ENCODE measurements around the gene COL4A6.

DNA sequence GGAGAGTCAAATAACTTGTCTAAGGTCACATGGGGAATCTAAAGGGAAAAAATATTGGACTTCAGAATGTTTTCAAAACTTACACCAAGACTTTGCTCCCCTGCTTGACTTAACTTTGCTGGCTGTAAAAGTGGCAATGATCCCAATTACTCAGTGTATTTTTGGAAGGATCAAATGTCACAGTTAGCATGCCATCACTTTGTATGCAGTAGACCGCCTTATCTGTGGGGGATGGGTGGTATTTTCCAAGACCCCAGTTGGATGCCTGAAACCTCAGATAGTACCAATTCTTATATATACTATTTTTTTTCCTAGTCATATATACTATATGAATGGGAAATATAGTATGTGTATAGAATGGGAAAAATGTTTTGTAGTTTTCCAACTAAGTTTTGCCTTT is 53.4 kb downstream of the COL4A6 start:
- TF ChIP-seq, protein P1, sequence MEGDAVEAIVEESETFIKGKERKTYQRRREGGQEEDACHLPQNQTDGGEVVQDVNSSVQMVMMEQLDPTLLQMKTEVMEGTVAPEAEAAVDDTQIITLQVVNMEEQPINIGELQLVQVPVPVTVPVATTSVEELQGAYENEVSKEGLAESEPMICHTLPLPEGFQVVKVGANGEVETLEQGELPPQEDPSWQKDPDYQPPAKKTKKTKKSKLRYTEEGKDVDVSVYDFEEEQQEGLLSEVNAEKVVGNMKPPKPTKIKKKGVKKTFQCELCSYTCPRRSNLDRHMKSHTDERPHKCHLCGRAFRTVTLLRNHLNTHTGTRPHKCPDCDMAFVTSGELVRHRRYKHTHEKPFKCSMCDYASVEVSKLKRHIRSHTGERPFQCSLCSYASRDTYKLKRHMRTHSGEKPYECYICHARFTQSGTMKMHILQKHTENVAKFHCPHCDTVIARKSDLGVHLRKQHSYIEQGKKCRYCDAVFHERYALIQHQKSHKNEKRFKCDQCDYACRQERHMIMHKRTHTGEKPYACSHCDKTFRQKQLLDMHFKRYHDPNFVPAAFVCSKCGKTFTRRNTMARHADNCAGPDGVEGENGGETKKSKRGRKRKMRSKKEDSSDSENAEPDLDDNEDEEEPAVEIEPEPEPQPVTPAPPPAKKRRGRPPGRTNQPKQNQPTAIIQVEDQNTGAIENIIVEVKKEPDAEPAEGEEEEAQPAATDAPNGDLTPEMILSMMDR (IDR thresholded peaks at IDR 0.05), result no peak
- TF ChIP-seq EZH2 (IDR thresholded peaks at IDR 0.05) (no peak), EZH2phosphoT487 (IDR thresholded peaks at IDR 0.05) (no peak)

Data from neural progenitor cell (in vitro differentiated cells).